ENCODE measurements around the gene DNAJC8.

The DNAJC8 gene

GRCh38 chr1:28175955-28176485 is 56.8 kb downstream of the DNAJC8 start:
- TF ChIP-seq ESRRG (CRISPR knock-in tag; IDR thresholded peaks at IDR 0.05): no peak
- TF ChIP-seq OSR1 (CRISPR knock-in tag; IDR thresholded peaks at IDR 0.05): no peak
- TF ChIP-seq ZNF8 (CRISPR knock-in tag; IDR thresholded peaks at IDR 0.05): no peak
- TF ChIP-seq TSHZ2 (CRISPR knock-in tag; IDR thresholded peaks at IDR 0.05): no peak
- no peak for TF ChIP-seq CREB5 (CRISPR knock-in tag; IDR thresholded peaks at IDR 0.05; ENCODE audit: low read depth)
- no peak for TF ChIP-seq CSRNP3 (CRISPR knock-in tag; IDR thresholded peaks at IDR 0.05)
- no peak for TF ChIP-seq ZFP30 (CRISPR knock-in tag; IDR thresholded peaks at IDR 0.05)
- TF ChIP-seq ZNF70 (CRISPR knock-in tag; IDR thresholded peaks at IDR 0.05): no peak
- TF ChIP-seq PPARA (CRISPR knock-in tag; IDR thresholded peaks at IDR 0.05; ENCODE audit: borderline replicate concordance): no peak
- TF ChIP-seq POU6F1 (CRISPR knock-in tag; IDR thresholded peaks at IDR 0.05; ENCODE audit: borderline replicate concordance, low read depth): no peak
- no peak for TF ChIP-seq ARNTL (CRISPR knock-in tag; IDR thresholded peaks at IDR 0.05; ENCODE audit: borderline replicate concordance, low read depth)
- no peak for TF ChIP-seq PATZ1 (CRISPR knock-in tag; IDR thresholded peaks at IDR 0.05; ENCODE audit: borderline replicate concordance)
- no peak for TF ChIP-seq ISL1 (CRISPR knock-in tag; IDR thresholded peaks at IDR 0.05)
- no peak for TF ChIP-seq GLIS3 (CRISPR knock-in tag; IDR thresholded peaks at IDR 0.05)
- TF ChIP-seq ZC3H10 (CRISPR knock-in tag; IDR thresholded peaks at IDR 0.05): no peak
- no peak for TF ChIP-seq SNAI2 (CRISPR knock-in tag; IDR thresholded peaks at IDR 0.05)
- no peak for ATAC-seq

GRCh38 chr1:28173980-28174297 is 58.9 kb downstream of the DNAJC8 start:
- peak; percentile 69 for ATAC-seq
- no peak for TF ChIP-seq PATZ1 (CRISPR knock-in tag; IDR thresholded peaks at IDR 0.05; ENCODE audit: borderline replicate concordance)
- TF ChIP-seq ISL1 (CRISPR knock-in tag; IDR thresholded peaks at IDR 0.05): no peak
- no peak for TF ChIP-seq SNAI2 (CRISPR knock-in tag; IDR thresholded peaks at IDR 0.05)
- TF ChIP-seq TCF4 (CRISPR knock-in tag; IDR thresholded peaks at IDR 0.05; ENCODE audit: borderline replicate concordance): no peak
- no peak for TF ChIP-seq ARNTL (CRISPR knock-in tag; IDR thresholded peaks at IDR 0.05; ENCODE audit: borderline replicate concordance, low read depth)
- TF ChIP-seq RARB (CRISPR knock-in tag; IDR thresholded peaks at IDR 0.05): no peak
- TF ChIP-seq OSR1 (CRISPR knock-in tag; IDR thresholded peaks at IDR 0.05): no peak
- no peak for TF ChIP-seq ZC3H10 (CRISPR knock-in tag; IDR thresholded peaks at IDR 0.05)
- no peak for TF ChIP-seq GLIS3 (CRISPR knock-in tag; IDR thresholded peaks at IDR 0.05)
- no peak for TF ChIP-seq ESRRG (CRISPR knock-in tag; IDR thresholded peaks at IDR 0.05)
- no peak for TF ChIP-seq TSHZ2 (CRISPR knock-in tag; IDR thresholded peaks at IDR 0.05)
- no peak for TF ChIP-seq CREB5 (CRISPR knock-in tag; IDR thresholded peaks at IDR 0.05; ENCODE audit: low read depth)
- no peak for TF ChIP-seq ZFP30 (CRISPR knock-in tag; IDR thresholded peaks at IDR 0.05)
- TF ChIP-seq CSDC2 (CRISPR knock-in tag; IDR thresholded peaks at IDR 0.05): no peak
- TF ChIP-seq CSRNP3 (CRISPR knock-in tag; IDR thresholded peaks at IDR 0.05): no peak
- no peak for TF ChIP-seq BACH2 (CRISPR knock-in tag; IDR thresholded peaks at IDR 0.05; ENCODE audit: borderline replicate concordance)
- TF ChIP-seq ZNF8 (CRISPR knock-in tag; IDR thresholded peaks at IDR 0.05): no peak

Data from SK-N-SH treated with all-trans-retinoic acid at 6 μM for 48 hours (cell line).